Astrocyte (in vitro differentiated cells and primary cell): Measurements from ENCODE around the gene MKKS.

Source experiments
- EZH2 ChIP-seq: IDR thresholded peaks from 2 replicates; pipeline ENCODE4 v1.6.1; 2012; ENCODE audit warnings: mild to moderate bottlenecking, low read length, inconsistent platforms; ENCODE audit not compliant: insufficient read depth
- TF ChIP-seq, protein P1 (sequence below): IDR thresholded peaks from 2 replicates; pipeline ENCODE4 v1.5.1; 2011; ENCODE audit warnings: low read depth, mild to moderate bottlenecking, inconsistent platforms, low read length, moderate library complexity; ENCODE audit not compliant: insufficient read depth

DNA sequence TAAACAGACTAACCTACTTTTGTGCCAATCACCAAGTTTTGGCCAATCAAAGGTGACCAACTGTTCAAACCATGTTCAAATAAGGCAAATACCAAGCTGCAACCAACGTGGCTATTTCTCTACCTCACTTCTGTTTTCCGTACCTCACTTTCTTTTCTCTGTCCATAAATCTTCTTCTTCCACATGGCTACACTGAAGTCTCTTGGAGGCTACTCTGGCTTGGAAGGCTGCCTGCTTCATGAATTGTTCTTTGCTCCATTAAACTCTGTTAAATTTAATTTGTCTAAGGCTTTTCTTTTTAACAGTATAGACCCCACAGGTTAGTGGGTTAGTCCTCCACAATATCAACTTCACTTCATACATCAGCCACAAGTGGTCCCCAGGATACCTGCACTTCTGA, 58.8 kb downstream of the MKKS start:
- no peak for TF ChIP-seq EZH2
- TF ChIP-seq, protein P1, sequence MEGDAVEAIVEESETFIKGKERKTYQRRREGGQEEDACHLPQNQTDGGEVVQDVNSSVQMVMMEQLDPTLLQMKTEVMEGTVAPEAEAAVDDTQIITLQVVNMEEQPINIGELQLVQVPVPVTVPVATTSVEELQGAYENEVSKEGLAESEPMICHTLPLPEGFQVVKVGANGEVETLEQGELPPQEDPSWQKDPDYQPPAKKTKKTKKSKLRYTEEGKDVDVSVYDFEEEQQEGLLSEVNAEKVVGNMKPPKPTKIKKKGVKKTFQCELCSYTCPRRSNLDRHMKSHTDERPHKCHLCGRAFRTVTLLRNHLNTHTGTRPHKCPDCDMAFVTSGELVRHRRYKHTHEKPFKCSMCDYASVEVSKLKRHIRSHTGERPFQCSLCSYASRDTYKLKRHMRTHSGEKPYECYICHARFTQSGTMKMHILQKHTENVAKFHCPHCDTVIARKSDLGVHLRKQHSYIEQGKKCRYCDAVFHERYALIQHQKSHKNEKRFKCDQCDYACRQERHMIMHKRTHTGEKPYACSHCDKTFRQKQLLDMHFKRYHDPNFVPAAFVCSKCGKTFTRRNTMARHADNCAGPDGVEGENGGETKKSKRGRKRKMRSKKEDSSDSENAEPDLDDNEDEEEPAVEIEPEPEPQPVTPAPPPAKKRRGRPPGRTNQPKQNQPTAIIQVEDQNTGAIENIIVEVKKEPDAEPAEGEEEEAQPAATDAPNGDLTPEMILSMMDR = no peak
